ENCODE measurements around the gene CHD6.

CHD6 gene

GRCh38 chr20:41499961-41500725, 118.0 kb downstream of the CHD6 start:
- no peak for DNase-seq

GRCh38 chr20:41499064-41499463, 119.1 kb downstream of the CHD6 start:
- no peak for DNase-seq

- no peak for DNase-seq
These were observed 120.8 kb downstream of the CHD6 start for GRCh38 chr20:41497186-41497895.

GRCh38 chr20:41494451-41494850, 123.7 kb downstream of the CHD6 start:
- no peak for DNase-seq

GRCh38 chr20:41483553-41483930, 134.6 kb downstream of the CHD6 start:
- DNase-seq: no peak

GRCh38 chr20:41482647-41483552, 135.3 kb downstream of the CHD6 start:
- DNase-seq: no peak

- no peak for DNase-seq
These were observed 138.0 kb downstream of the CHD6 start for GRCh38 chr20:41480054-41480770.

- DNase-seq: no peak
These were observed 139.1 kb downstream of the CHD6 start for GRCh38 chr20:41479113-41479512.

- no peak for DNase-seq
These were observed 140.2 kb downstream of the CHD6 start for GRCh38 chr20:41478026-41478425.

GRCh38 chr20:41476446-41476845, 141.7 kb downstream of the CHD6 start:
- DNase-seq: no peak

- DNase-seq: peak; percentile 52
These were observed 142.2 kb downstream of the CHD6 start for GRCh38 chr20:41476013-41476441.

- DNase-seq: no peak
These were observed 142.7 kb downstream of the CHD6 start for GRCh38 chr20:41475503-41475902.

GRCh38 chr20:41470362-41471095, 147.6 kb downstream of the CHD6 start:
- DNase-seq: no peak

GRCh38 chr20:41469868-41470267, 148.3 kb downstream of the CHD6 start:
- DNase-seq: no peak

GRCh38 chr20:41468994-41469600, 149.1 kb downstream of the CHD6 start:
- DNase-seq: no peak

- no peak for DNase-seq
These were observed 150.5 kb downstream of the CHD6 start for GRCh38 chr20:41467690-41468089.

GRCh38 chr20:41467220-41467619, 151.0 kb downstream of the CHD6 start:
- no peak for DNase-seq

- DNase-seq: no peak
These were observed 154.6 kb downstream of the CHD6 start for GRCh38 chr20:41463567-41463966.

GRCh38 chr20:41462372-41463161, 155.6 kb downstream of the CHD6 start:
- DNase-seq: no peak

- no peak for DNase-seq
These were observed 159.4 kb downstream of the CHD6 start for GRCh38 chr20:41458761-41459160.
